Activated CD8-positive, alpha-beta memory T cell treated with anti-CD3 and anti-CD28 coated beads for 1 hour (primary cell): ENCODE results near the gene PBX3.

Experiments used
- DNase-seq, 2 donors: peaks; one replicate each; pipeline ENCODE4 v3.0.0-alpha.2; 2020; ENCODE audit warnings: low read depth in 1 of 2; ENCODE audit errors: extremely low read depth in 1 of 2

PBX3 gene

GRCh38 chr9:125968714-125969374 lies 221.7 kb downstream of the PBX3 start:
- DNase-seq, result no peak

GRCh38 chr9:125969462-125969861 lies 222.3 kb downstream of the PBX3 start:
- no peak for DNase-seq

GRCh38 chr9:125969868-125970267 lies 222.7 kb downstream of the PBX3 start:
- no peak for DNase-seq

- DNase-seq, result no peak
Measured at GRCh38 chr9:125970340-125970739, 223.2 kb downstream of the PBX3 start.

- DNase-seq, result no peak
Measured at GRCh38 chr9:125971050-125971449, 223.9 kb downstream of the PBX3 start.

- DNase-seq, result no peak
Measured at GRCh38 chr9:125972012-125972729, 225.0 kb downstream of the PBX3 start.

GRCh38 chr9:125973547-125973946 lies 226.4 kb downstream of the PBX3 start:
- no peak for DNase-seq

- DNase-seq, result no peak
Measured at GRCh38 chr9:125974705-125975104, 227.5 kb downstream of the PBX3 start.

- no peak for DNase-seq
Measured at GRCh38 chr9:125977223-125977622, 230.1 kb downstream of the PBX3 start.

GRCh38 chr9:125979383-125979782 lies 232.2 kb downstream of the PBX3 start:
- DNase-seq, result no peak

- DNase-seq, result no peak
Measured at GRCh38 chr9:125982798-125983406, 235.7 kb downstream of the PBX3 start.

- DNase-seq, result no peak
Measured at GRCh38 chr9:125983681-125984080, 236.5 kb downstream of the PBX3 start.

- DNase-seq, result no peak
Measured at GRCh38 chr9:125984461-125984860, 237.3 kb downstream of the PBX3 start.

GRCh38 chr9:125985142-125985997 lies 238.2 kb downstream of the PBX3 start:
- DNase-seq, result no peak

GRCh38 chr9:125985998-125986655 lies 239.0 kb downstream of the PBX3 start:
- DNase-seq, result no peak

- no peak for DNase-seq
Measured at GRCh38 chr9:125986966-125987365, 239.8 kb downstream of the PBX3 start.

- DNase-seq, result no peak
Measured at GRCh38 chr9:125987420-125987819, 240.2 kb downstream of the PBX3 start.

GRCh38 chr9:125988479-125989050 lies 241.4 kb downstream of the PBX3 start:
- no peak for DNase-seq

- no peak for DNase-seq
Measured at GRCh38 chr9:125989090-125989501, 241.9 kb downstream of the PBX3 start.

GRCh38 chr9:125989524-125990180 lies 242.5 kb downstream of the PBX3 start:
- no peak for DNase-seq
